ENCODE results near the gene MRTFA. TPM values are rescaled to one million over a fixed set of nuclear protein-coding genes. Genes with fewer than 3 reads are reported as not detected.

The MRTFA gene
- total and polyA plus RNA-seq, 9 of the 15 experiments (the other 6 are each of a cell fraction or from before 2014, with no cell fraction given), result 0.84 to 21.1 (median 3.7) TPM

DNA sequence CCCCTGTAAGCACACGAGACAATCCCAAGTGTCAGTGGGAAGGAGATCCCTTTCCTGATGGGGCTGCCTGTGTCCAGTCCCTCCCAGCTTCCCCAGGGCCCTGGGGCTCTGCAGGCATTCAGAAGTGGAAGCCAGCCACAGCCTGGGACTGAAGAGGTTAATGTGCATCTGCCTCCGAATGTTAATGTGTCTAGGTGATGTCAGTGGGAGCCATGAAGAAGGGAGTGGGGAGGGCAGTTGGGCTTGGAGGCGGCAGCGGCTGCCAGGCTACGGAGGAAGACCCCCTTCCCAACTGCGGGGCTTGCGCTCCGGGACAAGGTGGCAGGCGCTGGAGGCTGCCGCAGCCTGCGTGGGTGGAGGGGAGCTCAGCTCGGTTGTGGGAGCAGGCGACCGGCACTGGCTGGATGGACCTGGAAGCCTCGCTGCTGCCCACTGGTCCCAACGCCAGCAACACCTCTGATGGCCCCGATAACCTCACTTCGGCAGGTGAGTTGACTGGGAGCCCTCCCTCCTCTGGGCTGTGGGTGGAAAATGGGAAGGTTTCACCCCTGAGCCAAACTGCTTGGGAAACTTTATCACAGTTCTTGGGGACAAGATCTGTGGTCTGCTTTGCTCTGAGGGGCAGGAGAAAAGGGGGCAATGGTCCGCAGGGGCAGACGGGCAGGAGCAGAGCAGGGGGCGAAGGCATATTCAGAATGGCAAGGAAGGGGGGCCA is 42.9 kb upstream of the MRTFA start, which contains the start of gene MCHR1:
Gene MCHR1 (plus strand): TSS at position 236 of the 715 bp plus-strand sequence. CDS start 169 bp downstream, at position 405.
- Histone ChIP-seq H3K9ac (ENCODE audit: insufficient read depth in 1 of 2, low read depth in 2 of 2, low read length in 2 of 2) (peak within 1 kb of the TSS in 1 of 2 experiments; percentile 45; a peak in 1 of 4 replicates), H3K27ac (ENCODE audit: extremely low read depth, low read depth, low read length) (no peak within 1 kb of the TSS), H3K36me3 (ENCODE audit: control insufficient read depth, insufficient read depth, low read length) (no peaks in the 10 kb centered on the region), H2AFZ (ENCODE audit: low read depth, low read length) (no peak within 1 kb of the TSS; the same call in 1 of the 2 replicates), H3K4me3 (no peak within 1 kb of the TSS), H3K4me1 (replicated peaks in 1 of 2; ENCODE audit: control insufficient read depth in 2 of 2, insufficient read depth in 2 of 2, low read length in 2 of 2) (peaks cover 0 to 13% of the 10 kb centered on the region in 2 experiments; a peak in 3 of 5 replicates), H3K4me2 (ENCODE audit: insufficient read depth, low read length) (0 out of 2 replicates have a peak within 1 kb of the TSS, but pooled peaks have one; percentile 12), H3K9me1 (ENCODE audit: control insufficient read depth, insufficient read depth, low read length) (no peaks in the 10 kb centered on the region), H3K27me3 (ENCODE audit: control insufficient read depth in 2 of 2, insufficient read depth in 2 of 2, low read length in 2 of 2) (peaks cover 6 to 35% of the 10 kb centered on the region in 2 experiments; a peak in 4 of 5 replicates), H3K9me3 (replicated peaks; ENCODE audit: control insufficient read depth, insufficient read depth, low read depth, low read length) (no peaks in the 10 kb centered on the region), H4K20me1 (replicated peaks; ENCODE audit: control insufficient read depth, insufficient read depth, low read length) (no peaks in the 10 kb centered on the region), H3K79me2 (ENCODE audit: control insufficient read depth, insufficient read depth, low read length) (no peaks in the 10 kb centered on the region)
- DNase-seq (ENCODE audit: extremely low read depth in 1 of 4, low spot score in 3 of 4), result peak in 2 of 4 experiments; percentile 23 to 29
- 8% methylated on average over 16 of the region's 21 CpGs for WGBS (ENCODE audit: insufficient coverage, low coverage, missing lambda C conversion rate)
- no peak for ATAC-seq
- POLR2A ChIA-PET, result no interaction called here
- in situ Hi-C loops (cut with MboI), result no loop called here
- CTCF ChIA-PET (ENCODE audit: low intra/inter-chr PET ratio), result no interaction called here
- TF ChIP-seq HDAC1 (IDR thresholded peaks at IDR 0.05), result no peak
- TF ChIP-seq EGR1 (conservative IDR thresholded peaks at IDR 0.05), result peak; percentile 71
- intact Hi-C loops (cut with micrococcal nuclease), result no loop called here
- FAIRE-seq, result no peak
- BruUV-seq (replicated peaks), result no TSS peak

DNA sequence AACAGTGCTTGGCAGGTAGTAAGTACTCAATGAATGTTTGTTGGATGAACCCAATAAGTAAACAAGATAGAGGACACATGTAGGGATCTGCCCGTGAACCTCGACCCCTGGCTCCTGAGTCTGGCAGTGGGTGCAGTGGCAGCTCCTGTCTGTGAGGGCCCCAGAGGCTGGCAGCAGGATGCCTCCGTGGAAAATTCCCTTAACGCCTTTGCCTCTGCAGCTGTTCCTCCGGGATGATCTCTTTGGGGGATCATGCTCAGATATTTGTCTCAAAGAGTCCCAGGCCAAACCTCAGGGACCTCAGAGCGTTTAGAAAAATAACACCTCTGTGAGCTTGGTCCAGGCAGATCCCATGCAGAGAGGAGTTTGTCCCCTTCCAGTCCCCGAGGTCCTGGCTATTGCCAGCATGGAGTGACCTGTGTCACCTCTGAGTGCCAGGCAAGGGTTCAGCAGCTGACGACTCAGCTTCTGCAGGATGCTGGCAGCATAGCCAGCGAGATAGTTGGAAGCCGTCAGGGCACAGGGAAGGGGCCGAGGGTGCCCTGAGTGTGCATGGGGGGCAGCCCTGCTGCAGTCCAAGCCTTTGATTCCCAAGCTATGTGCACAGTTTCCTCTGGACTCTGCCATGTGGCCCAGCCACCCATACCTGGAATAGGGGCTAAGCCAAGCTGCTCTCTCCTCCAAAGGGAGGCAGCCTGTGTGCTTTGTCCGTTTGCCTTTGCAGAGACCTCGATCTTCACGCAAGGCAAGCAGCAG is 42.2 kb upstream of the MRTFA start:
- Histone ChIP-seq H3K36me3 (ENCODE audit: control insufficient read depth, insufficient read depth, low read length) (no peaks in the 10 kb centered on the region), H3K27me3 (ENCODE audit: control insufficient read depth in 2 of 2, insufficient read depth in 2 of 2, low read length in 2 of 2) (peaks cover 6 to 35% of the 10 kb centered on the region in 2 experiments; a peak in 4 of 5 replicates), H3K4me1 (replicated peaks in 1 of 2; ENCODE audit: control insufficient read depth in 2 of 2, insufficient read depth in 2 of 2, low read length in 2 of 2) (peaks cover 0 to 13% of the 10 kb centered on the region in 2 experiments; a peak in 3 of 5 replicates), H3K27ac (ENCODE audit: extremely low read depth, low read depth, low read length) (no peak overlapping the region), H4K20me1 (replicated peaks; ENCODE audit: control insufficient read depth, insufficient read depth, low read length) (no peaks in the 10 kb centered on the region), H2AFZ (ENCODE audit: low read depth, low read length) (no peak overlapping the region), H3K9ac (ENCODE audit: insufficient read depth in 1 of 2, low read depth in 2 of 2, low read length in 2 of 2) (no peak overlapping the region), H3K9me1 (ENCODE audit: control insufficient read depth, insufficient read depth, low read length) (no peaks in the 10 kb centered on the region), H3K79me2 (ENCODE audit: control insufficient read depth, insufficient read depth, low read length) (no peaks in the 10 kb centered on the region), H3K4me3 (no peak overlapping the region), H3K9me3 (replicated peaks; ENCODE audit: control insufficient read depth, insufficient read depth, low read depth, low read length) (no peaks in the 10 kb centered on the region), H3K4me2 (ENCODE audit: insufficient read depth, low read length) (0 out of 2 replicates have a peak overlapping the region, but pooled peaks have one; percentile 12)
- DNase-seq (ENCODE audit: extremely low read depth in 1 of 4, low spot score in 3 of 4) (no peak), FAIRE-seq (no peak), ATAC-seq (no peak)
- in situ Hi-C loops (cut with MboI), result no loop called here
- intact Hi-C loops (cut with micrococcal nuclease), result no loop called here
- ChIA-PET CTCF (ENCODE audit: low intra/inter-chr PET ratio) (no interaction called here), POLR2A (no interaction called here)
- no TSS peak for BruUV-seq (replicated peaks)
- 14% methylated on average over 11 of the region's 14 CpGs for WGBS (ENCODE audit: insufficient coverage, low coverage, missing lambda C conversion rate)
- TF ChIP-seq, protein P1, sequence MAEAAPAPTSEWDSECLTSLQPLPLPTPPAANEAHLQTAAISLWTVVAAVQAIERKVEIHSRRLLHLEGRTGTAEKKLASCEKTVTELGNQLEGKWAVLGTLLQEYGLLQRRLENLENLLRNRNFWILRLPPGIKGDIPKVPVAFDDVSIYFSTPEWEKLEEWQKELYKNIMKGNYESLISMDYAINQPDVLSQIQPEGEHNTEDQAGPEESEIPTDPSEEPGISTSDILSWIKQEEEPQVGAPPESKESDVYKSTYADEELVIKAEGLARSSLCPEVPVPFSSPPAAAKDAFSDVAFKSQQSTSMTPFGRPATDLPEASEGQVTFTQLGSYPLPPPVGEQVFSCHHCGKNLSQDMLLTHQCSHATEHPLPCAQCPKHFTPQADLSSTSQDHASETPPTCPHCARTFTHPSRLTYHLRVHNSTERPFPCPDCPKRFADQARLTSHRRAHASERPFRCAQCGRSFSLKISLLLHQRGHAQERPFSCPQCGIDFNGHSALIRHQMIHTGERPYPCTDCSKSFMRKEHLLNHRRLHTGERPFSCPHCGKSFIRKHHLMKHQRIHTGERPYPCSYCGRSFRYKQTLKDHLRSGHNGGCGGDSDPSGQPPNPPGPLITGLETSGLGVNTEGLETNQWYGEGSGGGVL (CRISPR knock-in tag; IDR thresholded peaks at IDR 0.05), result no peak
- TF ChIP-seq, protein P2, sequence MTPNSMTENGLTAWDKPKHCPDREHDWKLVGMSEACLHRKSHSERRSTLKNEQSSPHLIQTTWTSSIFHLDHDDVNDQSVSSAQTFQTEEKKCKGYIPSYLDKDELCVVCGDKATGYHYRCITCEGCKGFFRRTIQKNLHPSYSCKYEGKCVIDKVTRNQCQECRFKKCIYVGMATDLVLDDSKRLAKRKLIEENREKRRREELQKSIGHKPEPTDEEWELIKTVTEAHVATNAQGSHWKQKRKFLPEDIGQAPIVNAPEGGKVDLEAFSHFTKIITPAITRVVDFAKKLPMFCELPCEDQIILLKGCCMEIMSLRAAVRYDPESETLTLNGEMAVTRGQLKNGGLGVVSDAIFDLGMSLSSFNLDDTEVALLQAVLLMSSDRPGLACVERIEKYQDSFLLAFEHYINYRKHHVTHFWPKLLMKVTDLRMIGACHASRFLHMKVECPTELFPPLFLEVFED (CRISPR knock-in tag; conservative IDR thresholded peaks at IDR 0.05), result no peak
- TF ChIP-seq SRF (CRISPR knock-in tag; IDR thresholded peaks at IDR 0.05), result no peak
- TF ChIP-seq, protein P3, sequence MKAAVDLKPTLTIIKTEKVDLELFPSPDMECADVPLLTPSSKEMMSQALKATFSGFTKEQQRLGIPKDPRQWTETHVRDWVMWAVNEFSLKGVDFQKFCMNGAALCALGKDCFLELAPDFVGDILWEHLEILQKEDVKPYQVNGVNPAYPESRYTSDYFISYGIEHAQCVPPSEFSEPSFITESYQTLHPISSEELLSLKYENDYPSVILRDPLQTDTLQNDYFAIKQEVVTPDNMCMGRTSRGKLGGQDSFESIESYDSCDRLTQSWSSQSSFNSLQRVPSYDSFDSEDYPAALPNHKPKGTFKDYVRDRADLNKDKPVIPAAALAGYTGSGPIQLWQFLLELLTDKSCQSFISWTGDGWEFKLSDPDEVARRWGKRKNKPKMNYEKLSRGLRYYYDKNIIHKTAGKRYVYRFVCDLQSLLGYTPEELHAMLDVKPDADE (conservative IDR thresholded peaks at IDR 0.05; ENCODE audit: control insufficient read depth, low read depth, low read length), result no peak
